BLaER1 treated with 17β-estradiol and CSF1 and Interleukin-3, amounts not matched to agents 10 nM and 100 nM (cell line): ENCODE measurements around the gene GRIK1.

ENCODE experiments used
- H3K27ac ChIP-seq, 11 experiments: shearing (Covaris generic); formaldehyde crosslinking; 2 replicates each; pipeline ENCODE4 v1.8.1; 2022
- H3K27me3 ChIP-seq, 11 experiments: shearing (Covaris generic); formaldehyde crosslinking; 2 replicates each; pipeline ENCODE4 v1.8.1; 2022
- H3K36me3 ChIP-seq, 11 experiments: shearing (Covaris generic); formaldehyde crosslinking; 2 replicates each; pipeline ENCODE4 v1.8.1; 2022
- H3K4me1 ChIP-seq, 10 experiments: shearing (Covaris generic); formaldehyde crosslinking; 2 replicates each; pipeline ENCODE4 v1.8.1; 2022
- H3K4me2 ChIP-seq, 11 experiments: shearing (Covaris generic); formaldehyde crosslinking; 2 replicates each; pipeline ENCODE4 v1.8.1; 2022
- H3K4me3 ChIP-seq, 10 experiments: shearing (Covaris generic); formaldehyde crosslinking; 2 replicates each; pipeline ENCODE4 v1.8.1; 2022
- H3K9ac ChIP-seq, 11 experiments: shearing (Covaris generic); formaldehyde crosslinking; 2 replicates each; pipeline ENCODE4 v1.8.1; 2022
- H3K9me3 ChIP-seq, 11 experiments: shearing (Covaris generic); formaldehyde crosslinking; replicated peaks in 1 of 11; 2 replicates each; pipeline ENCODE4 v1.8.1; 2022
- H4K20me1 ChIP-seq, 11 experiments: shearing (Covaris generic); formaldehyde crosslinking; 2 replicates each; pipeline ENCODE4 v1.8.1; 2022
- Cebpa-rat ChIP-seq, 11 experiments: shearing (Covaris generic); IDR thresholded peaks; 2 replicates each; pipeline ENCODE4 v1.8.1; 2022

The GRIK1 gene

DNA sequence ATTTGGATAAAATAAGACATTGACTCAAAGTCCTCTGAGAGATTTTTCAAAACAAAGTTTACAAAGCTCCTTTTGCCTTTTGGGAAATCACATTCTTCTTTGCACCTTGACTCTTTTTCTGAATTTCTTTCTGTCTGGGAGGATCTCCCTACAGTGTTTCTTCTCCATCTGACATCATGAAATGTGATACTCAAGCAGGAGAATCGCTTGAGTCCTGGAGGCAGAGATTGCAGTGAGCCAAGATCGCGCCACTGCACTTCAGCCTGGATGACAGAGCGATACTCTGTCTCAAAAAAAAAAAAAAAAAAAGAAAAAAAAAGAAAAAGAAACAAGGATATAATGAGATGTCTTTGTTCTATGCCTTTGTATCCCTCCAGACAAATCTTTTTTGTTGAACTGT lies 13.3 kb upstream of the GRIK1 start:
- Histone ChIP-seq H3K9ac (no peak overlapping the region), H3K4me1 (no peaks in the 10 kb centered on the region), H3K36me3 (no peaks in the 10 kb centered on the region), H3K9me3 (peaks cover 0 to 6% (median 0%) of the 10 kb centered on the region in 11 experiments; a peak in 2 of 22 replicates), H3K27me3 (no peaks in the 10 kb centered on the region), H3K27ac (no peak overlapping the region), H4K20me1 (no peaks in the 10 kb centered on the region), H3K4me2 (no peak overlapping the region), H3K4me3 (no peak overlapping the region)
- no peak for TF ChIP-seq Cebpa-rat (IDR thresholded peaks at IDR 0.05)

GRCh38 chr21:29951911-29952310 lies 12.1 kb upstream of the GRIK1 start:
- no peak overlapping the region for H3K9ac ChIP-seq
- no peaks in the 10 kb centered on the region for H3K27me3 ChIP-seq
- no peak overlapping the region for H3K27ac ChIP-seq
- no peak for TF ChIP-seq Cebpa-rat (IDR thresholded peaks at IDR 0.05)
- H3K4me3 ChIP-seq, result no peak overlapping the region
- no peaks in the 10 kb centered on the region for H3K4me1 ChIP-seq
- no peak overlapping the region for H3K4me2 ChIP-seq
- no peaks in the 10 kb centered on the region for H4K20me1 ChIP-seq
- H3K9me3 ChIP-seq, result no peaks in the 10 kb centered on the region
- no peaks in the 10 kb centered on the region for H3K36me3 ChIP-seq

DNA sequence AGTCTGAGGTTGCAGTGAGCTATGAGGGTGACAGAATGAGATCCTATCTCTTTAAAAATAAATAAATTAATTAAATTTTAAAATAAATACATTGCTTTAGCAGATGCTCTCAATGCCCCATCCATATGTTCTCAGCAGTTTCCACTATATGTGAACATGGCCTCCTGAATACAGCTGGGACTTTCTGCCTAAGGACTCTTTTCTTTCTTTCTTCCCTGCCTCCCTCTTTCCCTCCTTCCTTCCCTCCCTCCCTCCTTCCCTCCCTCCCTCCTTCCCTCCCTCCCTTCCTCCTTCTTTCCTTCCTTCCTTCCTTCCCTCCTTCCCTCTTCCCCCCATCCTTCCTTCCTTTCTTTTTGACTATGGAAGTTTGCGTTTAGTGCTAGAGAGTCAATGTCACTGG lies 10.2 kb upstream of the GRIK1 start:
- TF ChIP-seq Cebpa-rat (IDR thresholded peaks at IDR 0.05), result no peak
- Histone ChIP-seq H3K27me3 (no peaks in the 10 kb centered on the region), H3K4me2 (no peak overlapping the region), H3K9ac (no peak overlapping the region), H3K9me3 (no peaks in the 10 kb centered on the region), H3K4me1 (no peaks in the 10 kb centered on the region), H3K4me3 (no peak overlapping the region), H4K20me1 (no peaks in the 10 kb centered on the region), H3K27ac (no peak overlapping the region), H3K36me3 (no peaks in the 10 kb centered on the region)

DNA sequence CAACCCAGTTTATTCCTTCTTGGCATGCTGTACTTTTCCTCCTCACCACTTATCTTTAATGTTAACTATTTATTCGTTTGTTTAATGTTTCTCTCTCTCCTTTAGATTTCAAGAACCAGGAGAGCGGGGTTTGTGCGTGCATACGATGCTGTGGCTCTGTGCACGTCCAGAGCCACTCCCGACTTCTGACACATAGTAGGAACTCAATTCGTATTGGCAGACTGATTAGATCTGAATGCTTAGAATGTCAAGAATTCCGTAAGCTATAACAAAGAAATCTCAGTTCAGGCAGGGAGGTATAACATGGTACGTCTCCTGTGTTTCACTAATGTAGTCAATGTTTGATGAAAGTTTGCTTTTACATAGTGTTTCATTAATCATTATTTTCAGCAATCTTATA lies 7.3 kb upstream of the GRIK1 start:
- no peaks in the 10 kb centered on the region for H3K27me3 ChIP-seq
- H3K4me2 ChIP-seq, result no peak overlapping the region
- H3K4me1 ChIP-seq, result no peaks in the 10 kb centered on the region
- no peaks in the 10 kb centered on the region for H3K9me3 ChIP-seq
- H3K27ac ChIP-seq, result no peak overlapping the region
- no peak overlapping the region for H3K4me3 ChIP-seq
- H3K9ac ChIP-seq, result no peak overlapping the region
- no peaks in the 10 kb centered on the region for H3K36me3 ChIP-seq
- H4K20me1 ChIP-seq, result no peaks in the 10 kb centered on the region
- no peak for TF ChIP-seq Cebpa-rat (IDR thresholded peaks at IDR 0.05)

- Histone ChIP-seq H3K4me2 (no peak overlapping the region), H3K27ac (no peak overlapping the region), H3K36me3 (no peaks in the 10 kb centered on the region), H3K4me1 (no peaks in the 10 kb centered on the region), H3K27me3 (no peaks in the 10 kb centered on the region), H3K9me3 (peaks cover 8 to 12% (median 9%) of the 10 kb centered on the region in 11 experiments), H4K20me1 (no peaks in the 10 kb centered on the region), H3K9ac (no peak overlapping the region), H3K4me3 (no peak overlapping the region)
- TF ChIP-seq Cebpa-rat (IDR thresholded peaks at IDR 0.05), result no peak
Measured at GRCh38 chr21:29943885-29944284, 4.1 kb upstream of the GRIK1 start.

GRCh38 chr21:29942034-29942433 lies 2.2 kb upstream of the GRIK1 start:
- Histone ChIP-seq H3K27ac (no peak overlapping the region), H3K9ac (no peak overlapping the region)

DNA sequence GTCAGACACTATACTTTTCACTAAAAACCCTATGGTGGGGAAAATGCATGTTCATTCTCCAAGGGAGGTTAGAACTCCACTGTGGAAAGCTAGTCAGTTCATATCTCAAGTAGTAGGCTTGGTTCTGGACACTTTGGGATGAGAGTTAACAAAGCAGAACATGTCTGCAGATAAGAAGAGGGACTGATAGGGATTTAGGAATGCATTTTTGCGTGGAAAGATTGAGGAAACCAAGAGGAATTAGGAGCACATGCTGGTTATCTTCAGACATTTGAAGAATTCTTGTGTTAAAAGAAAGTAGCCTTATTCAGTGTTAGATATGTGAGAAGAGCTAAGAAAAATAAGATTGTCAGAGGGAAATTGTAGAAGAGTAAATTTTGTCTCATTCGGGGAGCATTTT lies 1.2 kb upstream of the GRIK1 start:
- Histone ChIP-seq H3K9ac (no peak overlapping the region), H3K27ac (no peak overlapping the region), H3K36me3 (no peaks in the 10 kb centered on the region), H3K9me3 (peaks cover 11 to 18% (median 14%) of the 10 kb centered on the region in 11 experiments), H3K4me3 (no peak overlapping the region), H3K27me3 (no peaks in the 10 kb centered on the region), H4K20me1 (no peaks in the 10 kb centered on the region), H3K4me1 (no peaks in the 10 kb centered on the region), H3K4me2 (no peak overlapping the region)
- no peak for TF ChIP-seq Cebpa-rat (IDR thresholded peaks at IDR 0.05)

More at GRCh38 chr21:29942034-29942433, 2.2 kb upstream of the GRIK1 start:
- Histone ChIP-seq H4K20me1 (no peaks in the 10 kb centered on the region), H3K9me3 (peaks cover 11 to 18% (median 14%) of the 10 kb centered on the region in 11 experiments), H3K4me2 (no peak overlapping the region), H3K27me3 (no peaks in the 10 kb centered on the region), H3K4me3 (no peak overlapping the region), H3K4me1 (no peaks in the 10 kb centered on the region), H3K36me3 (no peaks in the 10 kb centered on the region)
- TF ChIP-seq Cebpa-rat (IDR thresholded peaks at IDR 0.05), result no peak

- no peak for TF ChIP-seq Cebpa-rat (IDR thresholded peaks at IDR 0.05)
- no peak overlapping the region for H3K4me3 ChIP-seq
- no peak overlapping the region for H3K27ac ChIP-seq
- peaks cover 11 to 18% (median 14%) of the 10 kb centered on the region in 11 experiments for H3K9me3 ChIP-seq
- no peak overlapping the region for H3K9ac ChIP-seq
- H3K36me3 ChIP-seq, result no peaks in the 10 kb centered on the region
- no peak overlapping the region for H3K4me2 ChIP-seq
- no peaks in the 10 kb centered on the region for H3K4me1 ChIP-seq
- H4K20me1 ChIP-seq, result no peaks in the 10 kb centered on the region
- no peaks in the 10 kb centered on the region for H3K27me3 ChIP-seq
Measured at GRCh38 chr21:29940361-29940760, 565 bp upstream of the GRIK1 start.

GRCh38 chr21:29939104-29939923 lies 482 bp downstream of the GRIK1 start:
- H3K4me3 ChIP-seq, result no peak overlapping the region
- no peak; a peak in 1 of 22 replicates for TF ChIP-seq Cebpa-rat (IDR thresholded peaks at IDR 0.05)
- no peak overlapping the region for H3K9ac ChIP-seq
- no peaks in the 10 kb centered on the region for H3K27me3 ChIP-seq
- no peak overlapping the region for H3K4me2 ChIP-seq
- no peaks in the 10 kb centered on the region for H4K20me1 ChIP-seq
- H3K4me1 ChIP-seq, result no peaks in the 10 kb centered on the region
- H3K9me3 ChIP-seq, result peaks cover 11 to 18% (median 14%) of the 10 kb centered on the region in 11 experiments
- no peaks in the 10 kb centered on the region for H3K36me3 ChIP-seq
- no peak overlapping the region for H3K27ac ChIP-seq

DNA sequence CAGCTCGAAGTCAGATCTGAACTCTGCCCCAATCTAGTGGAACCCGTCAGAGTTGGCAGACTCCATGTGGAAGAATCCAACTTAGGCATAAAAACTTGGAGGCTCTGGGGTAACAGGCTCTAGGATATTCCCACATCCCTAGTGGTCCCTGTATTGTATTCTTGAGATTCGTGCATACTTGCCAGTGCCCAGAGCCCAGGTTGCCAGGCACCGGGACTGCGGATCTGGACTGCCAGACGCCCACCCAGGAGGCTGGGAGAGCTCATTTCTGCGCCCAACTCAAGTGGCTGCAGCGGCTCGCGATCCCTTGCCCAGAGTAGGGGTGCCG lies 1.1 kb downstream of the GRIK1 start:
- no peak overlapping the region for H3K4me3 ChIP-seq
- no peaks in the 10 kb centered on the region for H3K27me3 ChIP-seq
- no peaks in the 10 kb centered on the region for H4K20me1 ChIP-seq
- H3K27ac ChIP-seq, result no peak overlapping the region
- H3K9ac ChIP-seq, result no peak overlapping the region
- no peaks in the 10 kb centered on the region for H3K4me1 ChIP-seq
- H3K9me3 ChIP-seq, result peaks cover 11 to 18% (median 14%) of the 10 kb centered on the region in 11 experiments
- no peaks in the 10 kb centered on the region for H3K36me3 ChIP-seq
- no peak overlapping the region for H3K4me2 ChIP-seq
- no peak for TF ChIP-seq Cebpa-rat (IDR thresholded peaks at IDR 0.05)
